ENCODE data around the gene SLC22A23.

The SLC22A23 gene

DNA sequence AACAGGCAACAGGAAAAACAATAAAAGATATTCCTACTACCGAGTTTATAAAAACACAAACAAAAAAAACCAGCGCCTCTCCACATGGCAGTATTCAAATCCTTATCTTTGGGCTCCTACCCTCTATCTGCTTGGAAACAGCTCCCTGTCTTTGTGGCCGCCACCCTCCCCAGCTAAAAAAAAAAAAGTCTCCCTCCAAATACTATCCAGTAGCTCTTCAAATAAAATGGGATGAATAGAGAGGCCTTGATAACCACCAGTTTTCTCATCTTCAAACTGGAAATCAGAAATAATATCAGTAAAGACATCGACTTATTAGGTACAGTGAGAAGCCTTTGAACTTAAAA is 101.9 kb downstream of the SLC22A23 start:
- FAIRE-seq = no peak
- no peak for DNase-seq (ENCODE audit: low spot score)

DNA sequence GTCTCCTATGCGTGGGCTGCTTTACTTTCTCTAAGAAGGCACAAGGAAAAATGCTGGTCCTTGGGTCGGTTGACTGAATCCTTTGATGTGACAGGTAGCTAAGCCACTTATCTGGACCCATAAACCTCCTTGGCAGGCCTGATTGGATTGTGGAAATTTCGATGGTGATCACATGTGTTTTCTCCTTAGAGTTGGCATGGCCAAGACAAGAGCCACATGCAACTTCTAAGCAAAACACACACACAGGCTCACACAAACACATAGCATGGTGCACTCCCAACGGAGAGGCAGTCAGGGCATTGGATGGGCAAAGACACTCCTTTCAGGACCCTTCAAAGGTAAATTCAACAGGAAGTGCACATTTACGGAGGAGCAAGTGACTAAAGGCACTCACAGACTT is 102.9 kb downstream of the SLC22A23 start:
- DNase-seq (ENCODE audit: low spot score) = no peak
- no peak for FAIRE-seq

DNA sequence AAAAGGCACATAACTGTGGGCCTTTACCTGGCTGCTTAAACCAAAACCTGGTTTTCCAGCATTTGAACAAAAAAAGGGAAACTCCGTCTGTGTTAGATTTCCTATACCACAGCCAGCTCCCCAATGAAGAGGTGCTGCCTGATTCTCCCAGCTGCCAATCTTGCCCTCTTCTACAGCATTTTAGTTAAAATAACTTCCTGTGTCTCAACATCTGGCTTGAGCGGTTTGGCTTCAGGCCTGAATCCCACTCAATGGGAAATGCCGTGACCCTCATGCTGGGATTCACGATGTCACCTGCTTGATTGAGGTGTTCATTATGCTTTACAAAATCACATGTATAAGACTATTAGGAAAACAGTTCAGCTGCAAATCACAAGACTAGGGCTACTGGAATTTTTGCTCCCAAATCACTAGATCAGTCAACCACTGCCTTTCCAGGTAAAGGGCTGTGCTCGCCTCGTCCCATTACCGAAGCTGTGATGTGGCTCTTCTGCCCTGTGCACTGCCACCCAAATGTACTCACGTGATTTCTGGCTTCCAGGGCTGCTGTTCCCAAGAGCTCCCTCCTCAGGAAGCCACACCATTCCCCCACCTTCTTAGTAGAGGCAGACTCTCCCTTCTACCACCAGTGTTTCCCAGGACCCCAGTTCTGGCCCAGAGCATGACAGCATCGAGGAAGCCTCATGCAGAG is 103.5 kb downstream of the SLC22A23 start:
- DNase-seq (ENCODE audit: low spot score) (no peak), FAIRE-seq (no peak)

GRCh38 chr6:3352678-3353077 is 104.2 kb downstream of the SLC22A23 start:
- no peak for FAIRE-seq

GRCh38 chr6:3351829-3352524 is 104.9 kb downstream of the SLC22A23 start:
- DNase-seq (ENCODE audit: low spot score) (no peak), FAIRE-seq (no peak)

More at GRCh38 chr6:3352678-3353077, 104.2 kb downstream of the SLC22A23 start:
- DNase-seq (ENCODE audit: low spot score) = no peak

DNA sequence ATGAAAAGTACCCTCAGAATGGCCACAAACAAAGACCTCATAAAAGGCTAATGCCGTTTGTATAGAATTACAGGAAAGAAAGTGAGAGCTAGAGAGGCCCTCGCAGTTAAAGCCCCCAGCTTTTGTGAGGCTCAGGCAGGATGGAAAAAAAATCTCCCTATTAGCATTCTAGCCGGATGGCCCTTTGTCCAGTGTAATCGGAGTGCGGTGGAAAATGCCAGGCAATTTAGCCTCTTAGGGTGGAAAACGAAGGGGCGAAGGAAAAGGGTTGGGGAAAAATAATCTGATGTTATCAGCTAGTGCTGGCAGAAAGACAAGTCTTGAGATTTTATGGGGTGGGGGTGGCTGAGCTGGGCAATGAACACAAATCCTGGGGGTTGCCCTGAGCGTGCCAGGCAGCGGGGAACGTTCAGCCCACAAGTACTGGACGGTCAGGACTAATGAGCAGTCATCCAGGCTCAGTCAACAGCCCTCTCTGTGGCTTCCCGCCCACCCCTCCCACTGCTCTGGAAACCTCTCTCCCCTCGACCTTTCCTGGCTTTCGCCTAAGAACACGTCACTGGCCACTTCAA is 105.7 kb downstream of the SLC22A23 start:
- FAIRE-seq (no peak), DNase-seq (ENCODE audit: low spot score) (no peak)

- DNase-seq (ENCODE audit: low spot score) (no peak), FAIRE-seq (no peak)
Observed at GRCh38 chr6:3350252-3350796, 106.5 kb downstream of the SLC22A23 start.

GRCh38 chr6:3349388-3350251 is 107.2 kb downstream of the SLC22A23 start:
- FAIRE-seq (no peak), DNase-seq (ENCODE audit: low spot score) (no peak)

DNA sequence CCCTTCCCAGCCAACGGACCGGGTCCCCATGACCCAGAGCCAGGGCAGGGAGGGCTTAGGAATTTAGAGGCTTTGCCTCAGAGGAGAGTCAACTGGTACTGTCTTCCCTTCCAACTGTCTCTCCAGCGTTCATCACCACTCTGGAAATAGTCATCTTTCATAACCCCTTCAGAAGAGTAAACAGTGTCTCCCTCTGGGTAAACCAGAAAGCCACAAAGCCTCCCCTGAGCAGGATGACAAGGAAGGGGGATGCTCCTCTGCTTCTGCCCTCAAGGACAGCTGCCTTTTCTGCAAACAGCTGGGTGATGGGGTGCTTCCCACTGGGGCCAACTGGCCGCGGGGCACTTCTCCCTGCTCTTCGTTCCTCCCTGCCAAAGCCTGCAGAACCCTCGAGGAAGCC is 108.0 kb downstream of the SLC22A23 start:
- FAIRE-seq = no peak
- no peak for DNase-seq (ENCODE audit: low spot score)

DNA sequence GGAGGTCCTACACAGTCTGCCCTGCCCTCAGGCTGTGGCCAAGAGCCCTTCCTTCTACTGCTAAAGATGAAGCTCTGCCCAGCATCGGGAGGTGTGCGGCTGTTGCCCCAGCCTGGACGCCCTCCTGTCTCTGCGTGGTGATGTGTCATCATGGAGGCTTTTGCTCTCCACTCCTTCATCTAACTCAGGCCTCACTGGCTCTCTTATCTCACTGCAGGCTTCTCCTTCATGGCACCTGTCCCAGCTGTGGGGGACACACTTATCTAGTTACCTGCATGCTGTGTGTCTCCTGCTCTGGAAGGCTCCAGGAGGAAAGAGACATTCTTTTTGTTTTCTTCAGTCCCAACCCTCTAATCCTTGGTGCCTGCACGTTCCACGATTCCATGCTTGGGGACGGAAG is 109.0 kb downstream of the SLC22A23 start:
- no peak for DNase-seq (ENCODE audit: low spot score)

GRCh38 chr6:3347247-3347646 is 109.6 kb downstream of the SLC22A23 start:
- no peak for FAIRE-seq
- no peak for DNase-seq (ENCODE audit: low spot score)

More for the DNA sequence above, 109.0 kb downstream of the SLC22A23 start:
- no peak for FAIRE-seq

DNA sequence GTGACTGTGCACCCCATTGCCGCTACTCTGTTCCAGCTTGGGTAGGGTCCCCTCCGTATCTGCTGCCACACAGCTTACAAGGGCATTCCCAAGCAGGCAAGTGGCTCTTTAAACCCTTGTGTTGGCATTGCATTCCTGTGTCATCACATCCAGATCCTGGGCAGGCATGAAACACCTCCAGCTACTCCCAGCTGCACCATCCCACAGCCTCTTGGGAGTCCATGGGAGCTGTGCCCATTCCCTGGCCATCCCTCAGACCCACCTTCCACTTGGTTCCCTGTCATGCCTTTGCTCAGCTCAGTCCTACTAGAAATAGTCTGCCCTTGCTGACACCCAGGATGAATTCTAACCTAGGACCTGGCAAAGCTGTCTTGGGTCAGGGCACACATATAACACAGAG is 110.4 kb downstream of the SLC22A23 start:
- DNase-seq (ENCODE audit: low spot score) (no peak), FAIRE-seq (no peak)

- no peak for DNase-seq (ENCODE audit: low spot score)
- no peak for FAIRE-seq
Observed at GRCh38 chr6:3345836-3346235, 111.0 kb downstream of the SLC22A23 start.

DNA sequence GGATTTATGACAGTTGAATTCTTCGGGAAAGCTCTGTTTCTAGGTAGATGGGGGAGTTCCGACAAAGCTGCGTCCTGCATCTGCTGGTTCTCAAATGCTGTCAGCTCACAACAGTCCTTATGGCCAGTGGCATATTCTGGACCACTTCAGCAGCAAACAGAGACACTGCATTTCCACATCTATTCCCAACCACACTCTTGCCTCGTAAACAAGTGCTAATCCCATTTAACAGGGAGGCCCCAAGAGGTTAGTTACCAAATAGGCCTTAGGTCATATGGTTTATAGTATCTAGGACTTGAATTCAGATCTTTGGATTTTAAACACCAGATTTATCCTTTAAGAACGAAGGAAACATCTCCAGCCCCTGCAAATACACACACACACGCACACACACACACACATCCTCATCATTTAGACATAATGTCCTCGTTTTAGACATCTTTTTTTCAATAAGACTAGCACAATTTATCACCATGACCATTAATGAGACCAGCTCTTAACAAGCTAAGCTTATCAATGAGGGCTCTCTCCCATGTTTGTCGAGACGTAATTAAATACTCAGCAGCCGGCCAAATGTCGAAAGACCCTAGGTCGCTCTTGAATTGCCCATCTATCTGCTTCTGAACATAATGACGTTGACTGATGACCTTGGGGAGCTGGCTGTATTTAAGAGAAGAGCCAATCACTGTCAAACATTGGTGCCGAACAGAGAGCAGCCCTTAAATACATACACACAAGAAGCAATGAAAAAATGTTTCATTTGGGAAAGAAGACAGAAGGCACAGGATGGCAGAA is 113.6 kb downstream of the SLC22A23 start:
- DNase-seq (ENCODE audit: low spot score) (no peak), FAIRE-seq (no peak)

DNA sequence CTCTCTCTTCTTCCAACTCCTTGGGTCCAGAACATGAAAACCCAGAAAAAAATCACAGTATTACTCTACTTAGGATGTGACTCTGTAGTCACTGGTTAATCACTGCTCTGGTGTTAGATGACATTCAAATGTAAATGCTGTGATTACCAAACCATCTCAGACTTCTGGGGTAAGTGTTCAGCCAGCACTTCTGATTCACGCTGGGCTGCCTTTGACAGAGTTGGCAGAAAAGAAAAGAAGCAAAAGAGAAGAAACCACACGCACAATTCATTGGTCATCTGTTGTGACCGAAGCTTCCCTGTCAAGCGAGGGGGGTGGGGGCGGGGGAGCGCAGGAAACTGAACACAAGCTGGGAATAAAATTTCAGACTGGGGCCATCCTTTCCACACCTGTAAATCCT is 115.4 kb downstream of the SLC22A23 start:
- FAIRE-seq = peak; percentile 73
- peak; percentile 60 for DNase-seq (ENCODE audit: low spot score)

DNA sequence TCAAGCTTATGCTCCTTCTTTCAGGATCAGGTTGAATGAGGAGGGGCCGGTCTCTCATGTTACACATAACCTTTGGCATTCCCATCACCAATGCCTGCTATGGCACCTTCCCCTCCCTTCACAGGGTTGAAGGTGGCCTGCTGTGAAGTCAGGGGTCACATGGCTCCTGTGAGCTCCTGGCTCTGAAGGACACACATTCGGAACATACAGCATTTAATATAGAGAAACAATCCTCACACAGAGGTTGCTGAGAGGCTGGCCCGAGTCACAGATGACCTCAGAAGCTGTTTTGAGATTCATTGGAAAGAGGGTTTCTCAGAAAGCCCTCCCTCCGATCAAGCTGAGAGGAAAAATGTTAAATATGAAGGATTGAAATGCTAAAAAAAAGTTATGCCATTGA is 116.0 kb downstream of the SLC22A23 start:
- FAIRE-seq = no peak

GRCh38 chr6:3340358-3340802 is 116.5 kb downstream of the SLC22A23 start:
- no peak for FAIRE-seq

More for the DNA sequence above, 116.0 kb downstream of the SLC22A23 start:
- no peak for DNase-seq (ENCODE audit: low spot score)

DNA sequence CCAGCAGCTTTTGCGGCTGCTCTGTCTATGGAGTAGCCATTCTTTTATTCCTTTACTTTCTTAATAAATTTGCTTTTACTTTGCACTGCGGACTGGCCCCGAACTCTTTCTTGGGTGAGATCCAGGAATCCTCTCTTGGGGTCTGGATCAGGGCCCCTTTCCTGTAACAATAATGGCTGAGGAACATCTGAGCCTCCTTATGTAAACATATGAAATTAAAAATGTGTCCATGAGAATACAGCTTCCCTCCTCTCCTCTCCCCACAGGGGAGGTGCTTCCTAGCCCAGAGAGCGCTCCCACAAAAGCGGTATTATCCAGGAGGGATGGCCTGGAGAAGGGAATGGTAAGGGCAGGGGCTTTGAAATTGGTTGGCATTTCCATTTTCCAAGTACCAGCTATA is 117.0 kb downstream of the SLC22A23 start:
- FAIRE-seq = no peak
- DNase-seq (ENCODE audit: low spot score) = no peak

More at GRCh38 chr6:3340358-3340802, 116.5 kb downstream of the SLC22A23 start:
- no peak for DNase-seq (ENCODE audit: low spot score)

- DNase-seq (ENCODE audit: low spot score) (peak; percentile 21), FAIRE-seq (no peak)
Observed at GRCh38 chr6:3337521-3338350, 119.1 kb downstream of the SLC22A23 start.

All from RCC 7860 (cell line).